Neural cell (in vitro differentiated cells): Measurements from ENCODE around the gene ZFPM1. TPM values are rescaled to one million over a fixed set of nuclear protein-coding genes. Genes with fewer than 3 reads are reported as not detected.

Experiments
- H2AFZ ChIP-seq: fragments of 200-600, 300-800 bp; sonication (generic), shearing (Covaris generic); 2 replicates; pipeline ENCODE4 v1.6.0; 2014; ENCODE audit warnings: low read depth, mild to moderate bottlenecking, antibody characterized with exemption, low read length, moderate library complexity
- H3F3A ChIP-seq: fragments of 200-600 bp; shearing (Covaris generic); 2 replicates; pipeline ENCODE4 v1.6.1; 2016; ENCODE audit warnings: mild to moderate bottlenecking, moderate library complexity, mixed read lengths, antibody characterized with exemption, low read length; ENCODE audit not compliant: insufficient read depth, poor library complexity, severe bottlenecking
- H3K27ac ChIP-seq: fragments of 200-600, 300-800 bp; sonication (generic), shearing (Covaris generic); 2 replicates; pipeline ENCODE4 v1.5.1; 2014; ENCODE audit warnings: mild to moderate bottlenecking, low read length, moderate library complexity
- H3K27me3 ChIP-seq: fragments of 300-800, 200-600 bp; sonication (generic), shearing (Covaris generic); 2 replicates; pipeline ENCODE4 v1.6.0; 2014; ENCODE audit warnings: mild to moderate bottlenecking, low read depth, low read length, moderate library complexity; ENCODE audit not compliant: insufficient read depth
- H3K36me3 ChIP-seq: fragments of 300-800, 200-600 bp; sonication (generic), shearing (Covaris generic); 2 replicates; pipeline ENCODE4 v1.5.1; 2014; ENCODE audit warnings: mild to moderate bottlenecking, antibody characterized with exemption, low read length, moderate library complexity; ENCODE audit not compliant: insufficient read depth
- H3K4me2 ChIP-seq: fragments of 300-800, 200-600 bp; sonication (generic), shearing (Covaris generic); 2 replicates; pipeline ENCODE4 v1.6.0; 2014; ENCODE audit warnings: mild to moderate bottlenecking, low read length
- H3K4me3 ChIP-seq: fragments of 300-800, 200-600 bp; sonication (generic), shearing (Covaris generic); 2 replicates; pipeline ENCODE4 v1.5.1; 2014; ENCODE audit warnings: mild to moderate bottlenecking, low read length, moderate library complexity
- H3K79me2 ChIP-seq: fragments of 200-600 bp; shearing (Covaris generic); replicated peaks from 2 replicates; pipeline ENCODE4 v1.6.0; 2014; ENCODE audit warnings: mild to moderate bottlenecking, low read length, moderate library complexity; ENCODE audit not compliant: insufficient read depth
- H3K9ac ChIP-seq: fragments of 300-800, 200-600 bp; sonication (generic), shearing (Covaris generic); 2 replicates; pipeline ENCODE4 v1.6.1; 2016; ENCODE audit warnings: mild to moderate bottlenecking, low read length, mixed read lengths
- H3K9me2 ChIP-seq: fragments of 200-600 bp; shearing (Covaris generic); 2 replicates; pipeline ENCODE4 v1.6.1; 2016; ENCODE audit warnings: mild to moderate bottlenecking, low read length, mixed read lengths; ENCODE audit not compliant: insufficient read depth
- H3K9me3 ChIP-seq: fragments of 200-600, 300-800 bp; sonication (generic), shearing (Covaris generic); 2 replicates; pipeline ENCODE4 v1.6.1; 2016; ENCODE audit warnings: mild to moderate bottlenecking, mixed run types, low read length, moderate library complexity, mixed read lengths
- H4K20me1 ChIP-seq: fragments of 200-600 bp; shearing (Covaris generic); 2 replicates; pipeline ENCODE4 v1.6.1; 2016; ENCODE audit warnings: mild to moderate bottlenecking, mixed run types; ENCODE audit not compliant: insufficient read depth
- CTCF ChIP-seq: fragments of 450-650 bp; IDR thresholded peaks from 2 replicates; pipeline ENCODE4 v1.5.1; 2014; ENCODE audit warnings: antibody characterized with exemption, mild to moderate bottlenecking, moderate library complexity; ENCODE audit not compliant: poor library complexity, severe bottlenecking
- EP300 ChIP-seq: fragments of 450-650 bp; conservative IDR thresholded peaks from 2 replicates; pipeline ENCODE4 v1.6.1; 2014; ENCODE audit warnings: antibody characterized with exemption, mild to moderate bottlenecking, moderate library complexity; ENCODE audit not compliant: poor library complexity, severe bottlenecking
- EZH2 ChIP-seq: fragments of 200-600, 300-800 bp; shearing (Covaris generic), sonication (generic); IDR thresholded peaks from 2 replicates; pipeline ENCODE4 v1.6.1; 2014; ENCODE audit warnings: antibody characterized with exemption, low read length, borderline replicate concordance, mild to moderate bottlenecking; ENCODE audit not compliant: insufficient read depth, poor library complexity, severe bottlenecking
- MXI1 ChIP-seq: fragments of 450-650 bp; conservative IDR thresholded peaks from 2 replicates; pipeline ENCODE4 v1.6.1; 2014; ENCODE audit warnings: antibody characterized with exemption, mild to moderate bottlenecking; ENCODE audit not compliant: poor library complexity, severe bottlenecking
- POLR2AphosphoS5 ChIP-seq: IDR thresholded peaks from 2 replicates; pipeline ENCODE4 v1.6.1; 2012
- RAD21 ChIP-seq: fragments of 450-650 bp; conservative IDR thresholded peaks from 2 replicates; pipeline ENCODE4 v1.6.1; 2014; ENCODE audit warnings: antibody characterized with exemption, mild to moderate bottlenecking, moderate library complexity
- REST ChIP-seq: IDR thresholded peaks from 2 replicates; pipeline ENCODE4 v1.6.1; 2012; ENCODE audit warnings: borderline replicate concordance
- SMC3 ChIP-seq: fragments of 450-650 bp; conservative IDR thresholded peaks from 2 replicates; pipeline ENCODE4 v1.6.1; 2014; ENCODE audit warnings: antibody characterized with exemption, mild to moderate bottlenecking, moderate library complexity; ENCODE audit not compliant: poor library complexity
- TAF1 ChIP-seq: IDR thresholded peaks from 2 replicates; pipeline ENCODE4 v1.6.1; 2012; ENCODE audit warnings: low read depth
- polyA plus RNA-seq: library from polyadenylated mRNA; depleted of rRNA; stranded (reverse); fragments of >200 nt; gene quantifications from 2 replicates; pipeline ENCODE4 v1.2.3, GENCODE V29; 2014

ZFPM1 gene
- polyA plus RNA-seq, 1 donor from 2014 or later, result 0.41 TPM

GRCh38 chr16:88486398-88487123 is 33.5 kb downstream of the ZFPM1 start:
- Histone ChIP-seq H3K27me3 (no peaks in the 10 kb centered on the region), H3F3A (no peaks in the 10 kb centered on the region), H4K20me1 (no peaks in the 10 kb centered on the region), H3K4me3 (no peak overlapping the region), H3K4me2 (no peak overlapping the region), H2AFZ (no peak overlapping the region), H3K9me2 (no peaks in the 10 kb centered on the region), H3K9ac (no peak overlapping the region), H3K79me2 (no peaks in the 10 kb centered on the region), H3K27ac (no peak overlapping the region), H3K9me3 (no peaks in the 10 kb centered on the region), H3K36me3 (no peaks in the 10 kb centered on the region)
- no peak for TF ChIP-seq RAD21
- no peak for TF ChIP-seq EZH2
- TF ChIP-seq CTCF, result no peak
- no peak for TF ChIP-seq SMC3
- TF ChIP-seq REST, result no peak

GRCh38 chr16:88487124-88487432 is 34.0 kb downstream of the ZFPM1 start:
- no peaks in the 10 kb centered on the region for H3F3A ChIP-seq
- H4K20me1 ChIP-seq, result no peaks in the 10 kb centered on the region
- H3K9ac ChIP-seq, result no peak overlapping the region
- H3K27me3 ChIP-seq, result no peaks in the 10 kb centered on the region
- H3K9me2 ChIP-seq, result no peaks in the 10 kb centered on the region
- H3K4me2 ChIP-seq, result no peak overlapping the region
- H3K4me3 ChIP-seq, result no peak overlapping the region
- no peak overlapping the region for H3K27ac ChIP-seq
- no peaks in the 10 kb centered on the region for H3K36me3 ChIP-seq
- no peaks in the 10 kb centered on the region for H3K9me3 ChIP-seq
- no peak for TF ChIP-seq CTCF
- TF ChIP-seq REST, result no peak
- TF ChIP-seq MXI1, result no peak
- TF ChIP-seq POLR2AphosphoS5, result no peak
- no peak for TF ChIP-seq EZH2
- TF ChIP-seq RAD21, result no peak
- no peak for TF ChIP-seq TAF1
- TF ChIP-seq SMC3, result no peak
- TF ChIP-seq EP300, result no peak
- H3K79me2 ChIP-seq, result no peaks in the 10 kb centered on the region
- H2AFZ ChIP-seq, result no peak overlapping the region
